Measurements from ENCODE around the gene P2RX4. TPM values are rescaled to one million over a fixed set of nuclear protein-coding genes. Genes with fewer than 3 reads are reported as not detected.
"Not testable (repeated sequence)": the region's sequence is repeated elsewhere in the genome, so short reads cannot be mapped to it uniquely, and the experiment has no call there.

Gene P2RX4
- total and polyA plus RNA-seq, 12 donors = 13.3 to 114 (median 34.4) TPM

DNA sequence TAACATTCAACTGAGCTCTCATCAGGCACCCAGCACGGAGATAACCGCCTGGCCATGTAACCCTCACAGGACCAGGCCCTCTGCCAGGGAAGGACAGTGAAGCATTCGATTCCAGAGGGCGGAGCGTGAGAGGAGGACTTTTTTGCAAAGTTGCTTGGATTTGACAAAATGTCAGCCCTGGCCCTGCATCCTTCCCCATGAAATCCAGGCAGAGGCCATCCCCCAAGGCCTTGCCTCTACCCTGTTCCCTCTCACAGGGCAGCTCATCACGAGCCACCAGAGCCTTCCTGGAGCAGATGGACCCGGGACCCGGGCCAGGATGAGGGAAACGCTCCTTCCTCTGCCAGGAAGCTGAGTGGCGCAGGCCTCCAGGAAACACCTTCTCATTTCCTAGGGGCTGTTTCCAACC, 69.6 kb downstream of the P2RX4 start:
- peaks cover 16 to 26% of the 10 kb centered on the region in 2 donors for H3K4me1 ChIP-seq (replicated peaks in 1 of 2)
- DNase-seq = peak; percentile 75 to 91 (median 87)

DNA sequence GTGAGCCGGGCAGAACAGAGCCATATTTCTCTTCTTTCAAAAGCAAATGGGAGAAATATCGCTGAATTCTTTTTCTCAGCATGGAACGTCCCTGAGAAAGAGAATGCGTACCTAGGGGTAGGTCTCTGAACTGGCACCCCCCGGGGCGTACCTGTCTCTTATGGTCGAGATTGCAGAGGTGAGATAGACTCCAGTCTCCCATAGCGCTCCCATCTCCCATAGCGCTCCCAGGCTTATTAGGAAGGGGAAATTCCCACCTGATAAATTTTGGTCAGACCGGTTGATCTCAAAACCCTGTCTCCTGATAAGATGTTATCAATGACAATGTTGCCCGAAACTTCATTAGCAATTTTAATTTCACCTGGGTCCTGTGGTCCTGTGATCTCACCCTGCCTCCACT, 70.6 kb downstream of the P2RX4 start:
- WGBS, 4 donors = 88 to 95% (median 93%) methylated on average over 10 to 11 of the region's 11 CpGs
- intact Hi-C loops (cut with DNase I); H3K36me3 ChIP-seq (replicated peaks in 1 of 2); DNase-seq; H3K4me3 ChIP-seq; H3K9me3 ChIP-seq (replicated peaks in 1 of 3); H3K27me3 ChIP-seq; H3K27ac ChIP-seq: not testable (repeated sequence)
- H3K4me1 ChIP-seq (replicated peaks in 1 of 2) = peaks cover 24 to 34% of the 10 kb centered on the region in 2 donors

More for the DNA sequence above, 69.6 kb downstream of the P2RX4 start:
- intact Hi-C loops (cut with DNase I) = no loop called here
- Histone ChIP-seq H3K9me3 (replicated peaks in 1 of 3) (no peaks in the 10 kb centered on the region), H3K27ac (peak overlapping the region in 4 of 5 donors; percentile 28 to 85 (median 63)), H3K27me3 (no peaks in the 10 kb centered on the region), H3K4me3 (no peak overlapping the region), H3K36me3 (replicated peaks in 1 of 2) (no peaks in the 10 kb centered on the region)
- 10 to 29% (median 21%) methylated on average over 5 to 10 of the region's 10 CpGs for WGBS, 4 donors
- peak in 1 of 2 donors; percentile 16 for TF ChIP-seq POLR2A (IDR thresholded peaks at IDR 0.05)
- TF ChIP-seq, protein P1, sequence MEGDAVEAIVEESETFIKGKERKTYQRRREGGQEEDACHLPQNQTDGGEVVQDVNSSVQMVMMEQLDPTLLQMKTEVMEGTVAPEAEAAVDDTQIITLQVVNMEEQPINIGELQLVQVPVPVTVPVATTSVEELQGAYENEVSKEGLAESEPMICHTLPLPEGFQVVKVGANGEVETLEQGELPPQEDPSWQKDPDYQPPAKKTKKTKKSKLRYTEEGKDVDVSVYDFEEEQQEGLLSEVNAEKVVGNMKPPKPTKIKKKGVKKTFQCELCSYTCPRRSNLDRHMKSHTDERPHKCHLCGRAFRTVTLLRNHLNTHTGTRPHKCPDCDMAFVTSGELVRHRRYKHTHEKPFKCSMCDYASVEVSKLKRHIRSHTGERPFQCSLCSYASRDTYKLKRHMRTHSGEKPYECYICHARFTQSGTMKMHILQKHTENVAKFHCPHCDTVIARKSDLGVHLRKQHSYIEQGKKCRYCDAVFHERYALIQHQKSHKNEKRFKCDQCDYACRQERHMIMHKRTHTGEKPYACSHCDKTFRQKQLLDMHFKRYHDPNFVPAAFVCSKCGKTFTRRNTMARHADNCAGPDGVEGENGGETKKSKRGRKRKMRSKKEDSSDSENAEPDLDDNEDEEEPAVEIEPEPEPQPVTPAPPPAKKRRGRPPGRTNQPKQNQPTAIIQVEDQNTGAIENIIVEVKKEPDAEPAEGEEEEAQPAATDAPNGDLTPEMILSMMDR (IDR thresholded peaks at IDR 0.05) = no peak

DNA sequence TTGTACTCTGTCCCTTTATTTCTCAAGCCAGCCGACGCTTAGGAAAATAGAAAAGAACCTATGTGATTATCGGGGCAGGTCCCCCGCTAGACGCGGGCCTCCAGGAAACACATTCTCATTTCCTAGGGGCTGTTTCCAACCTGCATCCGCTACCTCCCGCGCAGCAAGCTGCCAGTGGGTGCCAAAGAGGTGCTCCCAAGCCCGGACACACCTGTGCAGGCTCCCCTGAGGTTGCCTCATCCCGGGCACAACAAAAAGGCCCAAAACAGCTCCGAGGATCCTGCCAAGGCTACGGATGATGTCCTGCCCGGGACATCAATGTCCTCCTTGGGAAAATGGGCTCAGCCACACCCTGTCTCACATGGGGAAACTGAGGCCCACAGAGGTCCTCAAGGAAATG, 71.2 kb downstream of the P2RX4 start:
- DNase-seq; H3K9me3 ChIP-seq (replicated peaks in 1 of 3); H3K27ac ChIP-seq; H3K4me3 ChIP-seq; H3K27me3 ChIP-seq; H3K36me3 ChIP-seq (replicated peaks in 1 of 2); intact Hi-C loops (cut with DNase I): not testable (repeated sequence)
- H3K4me1 ChIP-seq (replicated peaks in 1 of 2) = peaks cover 24 to 34% of the 10 kb centered on the region in 2 donors
- 90 to 93% (median 92%) methylated on average over 12 to 14 of the region's 14 CpGs for WGBS, 4 donors

DNA sequence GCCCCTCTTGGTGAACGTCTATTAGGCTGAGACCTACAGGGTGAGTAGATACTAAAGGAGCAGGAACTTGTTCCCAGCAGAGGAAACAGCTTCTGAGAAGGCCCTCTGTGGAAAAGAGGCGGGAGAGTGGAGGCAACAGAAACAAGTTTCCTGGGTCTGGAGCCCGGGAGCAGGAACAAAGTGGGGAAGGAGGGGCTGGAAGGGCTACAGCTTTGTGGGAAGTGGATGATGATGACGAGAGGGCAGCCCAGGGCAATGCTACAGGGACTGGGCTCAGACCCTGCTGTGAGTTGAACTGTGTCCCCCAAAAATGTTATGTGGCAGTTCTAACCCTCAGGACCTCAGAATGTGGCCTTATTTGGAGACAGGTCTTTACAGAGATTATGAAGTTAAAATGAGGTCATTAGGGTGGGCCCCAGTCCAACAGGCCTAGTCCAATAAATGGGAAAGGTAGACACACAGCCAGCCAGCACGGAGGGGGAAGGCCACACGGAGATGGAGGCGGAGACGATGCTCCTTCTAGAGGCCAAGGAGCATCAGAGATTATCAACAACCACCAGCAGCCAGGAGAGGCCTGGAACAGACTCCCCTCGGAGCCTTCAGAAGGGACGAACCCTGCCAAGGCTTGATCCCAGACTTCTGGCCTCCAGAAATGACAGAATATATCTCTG, 72.3 kb downstream of the P2RX4 start:
- Histone ChIP-seq H3K4me1 (replicated peaks in 1 of 2) (peaks cover 24 to 34% of the 10 kb centered on the region in 2 donors), H3K36me3 (replicated peaks in 1 of 2) (no peaks in the 10 kb centered on the region), H3K4me3 (no peak overlapping the region), H3K9me3 (replicated peaks in 1 of 3) (no peaks in the 10 kb centered on the region), H3K27ac (peak overlapping the region in 1 of 5 donors; percentile 41), H3K27me3 (no peaks in the 10 kb centered on the region)
- intact Hi-C loops (cut with DNase I) = no loop called here
- TF ChIP-seq, protein P1 (IDR thresholded peaks at IDR 0.05) = no peak
- DNase-seq = peak in 1 of 7 donors; percentile 11
- WGBS, 4 donors = 70 to 82% (median 77%) methylated on average over 6 to 10 of the region's 10 CpGs

DNA sequence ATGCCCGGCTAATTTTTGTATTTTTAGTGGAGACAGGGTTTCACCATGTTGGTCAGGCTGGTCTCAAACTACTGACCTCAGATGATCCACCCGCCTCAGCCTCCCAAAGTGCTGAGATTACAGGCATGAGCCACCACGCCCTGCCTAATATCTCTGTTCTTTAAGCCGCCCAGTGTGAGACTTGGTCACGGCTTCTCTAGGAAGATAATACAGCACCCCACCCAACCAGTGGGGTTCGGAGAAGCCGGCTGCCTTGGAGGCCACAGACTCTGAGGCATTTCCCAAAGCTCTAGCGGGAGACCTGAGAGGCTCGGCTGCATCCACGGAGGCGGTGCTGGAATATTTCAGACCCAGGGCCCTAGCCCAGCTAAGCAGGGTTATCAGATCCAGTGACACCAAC, 73.0 kb downstream of the P2RX4 start:
- Histone ChIP-seq H3K4me1 (replicated peaks in 1 of 2) (peaks cover 24 to 34% of the 10 kb centered on the region in 2 donors), H3K27ac (peak overlapping the region in 1 of 5 donors; percentile 24)
- H3K4me3 ChIP-seq; H3K9me3 ChIP-seq (replicated peaks in 1 of 3); intact Hi-C loops (cut with DNase I); DNase-seq; H3K27me3 ChIP-seq; H3K36me3 ChIP-seq (replicated peaks in 1 of 2): not testable (repeated sequence)
- WGBS, 4 donors = 89 to 95% (median 92%) methylated on average over 7 to 11 of the region's 11 CpGs

DNA sequence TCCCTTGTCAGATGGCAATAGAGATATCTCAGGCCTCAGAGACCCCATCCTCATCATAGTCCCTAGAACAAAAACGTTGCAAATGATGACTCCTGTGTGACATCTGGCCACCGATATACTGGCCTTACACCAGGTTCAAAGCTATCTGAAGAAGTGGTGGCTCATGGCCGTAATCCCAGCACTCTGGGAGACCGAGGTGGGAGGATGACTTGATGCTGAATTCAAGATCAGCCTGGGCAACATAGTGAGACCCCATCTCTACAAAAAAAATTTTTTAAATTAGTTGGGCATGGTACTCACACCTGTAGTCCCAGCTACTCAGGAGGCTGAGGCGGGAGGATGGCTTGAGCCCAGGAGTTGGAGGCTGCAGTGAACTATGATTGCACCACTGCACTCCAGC, 73.5 kb downstream of the P2RX4 start:
- H3K4me1 ChIP-seq (replicated peaks in 1 of 2) = peaks cover 24 to 35% of the 10 kb centered on the region in 2 donors
- intact Hi-C loops (cut with DNase I) = no loop called here
- DNase-seq = no peak
- no peaks in the 10 kb centered on the region for H3K27me3 ChIP-seq
- WGBS, 4 donors = 91 to 97% (median 92%) methylated on average over 4 to 5 of the region's 5 CpGs
- no peak overlapping the region for H3K4me3 ChIP-seq
- TF ChIP-seq, protein P1 (IDR thresholded peaks at IDR 0.05) = no peak
- no peaks in the 10 kb centered on the region for H3K9me3 ChIP-seq (replicated peaks in 1 of 3)
- H3K36me3 ChIP-seq (replicated peaks in 1 of 2) = no peaks in the 10 kb centered on the region
- H3K27ac ChIP-seq = no peak overlapping the region

All from adrenal gland (tissue), 12 donors.